Gastroesophageal sphincter (tissue), 4 donors: Measurements from ENCODE around the gene COL4A2. TPM values are rescaled to one million over a fixed set of nuclear protein-coding genes. Genes with fewer than 3 reads are reported as not detected.

ENCODE experiments used
- ATAC-seq: fragments of 150-250 bp; one replicate; pipeline ENCODE4 v1.9.1; 2016; ENCODE audit warnings: mild to moderate bottlenecking, moderate library complexity
- H3K27ac ChIP-seq, 4 donors: fragments of 200-600 bp; sonication (generic) in 3 of 4; 1 replicate in 3 of 4; 2 replicates in 1 of 4; pipeline ENCODE4 v1.5.1; 2016 to 2019
- H3K27me3 ChIP-seq: fragments of 200-600 bp; sonication (generic); one replicate; pipeline ENCODE4 v1.5.1; 2019
- H3K36me3 ChIP-seq, 2 donors: fragments of 200-600 bp; sonication (generic); one replicate each; pipeline ENCODE4 v1.5.1; 2019; ENCODE audit warnings: control low read depth in 1 of 2
- H3K4me1 ChIP-seq, 3 donors: fragments of 200-600 bp; sonication (generic); 1 replicate in 2 of 3; 2 replicates in 1 of 3; pipeline ENCODE4 v1.5.1; 2016 to 2019; ENCODE audit warnings: control low read depth in 2 of 3
- H3K4me3 ChIP-seq, 2 donors: fragments of 200-600 bp; sonication (generic); one replicate each; pipeline ENCODE4 v1.5.1; 2019; ENCODE audit warnings: mild to moderate bottlenecking in 1 of 2, moderate library complexity in 1 of 2
- H3K9me3 ChIP-seq, 3 donors: fragments of 200-600 bp; sonication (generic); one replicate each; pipeline ENCODE4 v1.5.1; 2017 to 2019; ENCODE audit warnings: control low read depth in 2 of 3
- EP300 ChIP-seq: sonication (generic); formaldehyde crosslinking; IDR thresholded peaks from one replicate; pipeline ENCODE4 v1.6.1; 2017; ENCODE audit warnings: antibody characterized with exemption, mild to moderate bottlenecking
- POLR2A ChIP-seq, 2 donors: fragments of 450-650 bp; IDR thresholded peaks; one replicate each; pipeline ENCODE4 v1.6.1; 2017; ENCODE audit warnings: antibody characterized with exemption in 2 of 2, mild to moderate bottlenecking in 2 of 2, moderate library complexity in 1 of 2
- POLR2AphosphoS5 ChIP-seq: sonication (generic); formaldehyde crosslinking; IDR thresholded peaks from one replicate; pipeline ENCODE4 v1.6.1; 2017; ENCODE audit warnings: antibody characterized with exemption
- WGBS, 2 donors: methylation state at CpG; one replicate each; pipeline ENCODE4 v1.1.5; 2018; ENCODE audit warnings: low coverage in 1 of 2; 5-methylcytosine and 5-hydroxymethylcytosine counted together
- total RNA-seq, 4 donors: library from RNA; depleted of rRNA; stranded (reverse); fragments of >200 nt; gene quantifications; one replicate each; pipeline ENCODE4 v1.1.0, GENCODE V29; 2016
- TF ChIP-seq, protein P1 (sequence below), 4 experiments: fragments of 200-600 bp in 2 of 4; fragments of 450-650 bp in 2 of 4; sonication (generic) in 1 of 4; IDR thresholded peaks; one replicate each; pipeline ENCODE4 v1.5.1; 2017 to 2019; ENCODE audit warnings: antibody characterized with exemption in 4 of 4, mild to moderate bottlenecking in 2 of 4, moderate library complexity in 2 of 4

Gene COL4A2
- total RNA-seq, 4 donors from 2014 or later = 478 to 945 (median 543) TPM

DNA sequence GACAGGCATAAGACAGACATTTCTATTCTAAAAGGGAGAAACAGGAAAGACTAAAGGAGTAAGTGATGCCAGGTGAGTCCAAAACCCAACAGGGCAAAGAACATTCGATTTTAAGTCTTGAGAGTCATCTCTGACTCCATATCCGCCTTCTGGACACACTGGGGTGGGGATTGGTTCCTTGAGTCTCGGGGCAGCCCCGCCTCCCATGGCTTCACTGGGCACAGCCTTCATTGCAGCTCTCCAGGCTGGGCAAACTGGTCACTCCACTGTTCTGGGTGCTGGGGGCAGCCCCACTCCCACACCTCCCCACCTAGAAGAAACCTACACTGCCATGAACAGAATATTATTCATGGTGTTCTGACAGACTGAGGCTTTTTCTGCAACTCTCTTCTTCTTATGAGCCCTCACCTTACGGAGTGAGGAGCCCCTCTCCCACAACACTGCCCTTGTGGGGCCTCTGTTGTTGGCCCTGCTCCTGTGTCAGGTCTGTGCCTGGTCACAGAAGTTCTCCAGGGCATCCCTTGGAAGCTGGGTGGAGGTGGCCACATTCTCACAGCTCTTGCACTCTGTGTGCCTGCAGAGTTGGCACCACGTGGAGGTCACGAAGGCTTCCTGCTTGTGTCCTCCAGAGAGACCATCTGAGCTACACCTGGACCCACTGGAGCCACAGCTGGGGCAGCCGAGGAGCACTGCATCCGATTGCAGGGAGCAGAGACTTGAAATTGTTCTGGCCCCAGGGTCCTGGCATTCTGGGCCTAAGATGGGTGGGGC lies 95.4 kb downstream of the COL4A2 start:
- H3K27ac ChIP-seq = peak overlapping the region; percentile 8 to 98 (median 86)

GRCh38 chr13:110403315-110403714 lies 96.2 kb downstream of the COL4A2 start:
- peaks cover 31 to 96% (median 51%) of the 10 kb centered on the region in 3 donors for H3K4me1 ChIP-seq
- H3K27ac ChIP-seq = peak overlapping the region in 3 of 4 donors; percentile 81 to 98 (median 90)
- H3K4me3 ChIP-seq = no peak overlapping the region
- H3K36me3 ChIP-seq = no peaks in the 10 kb centered on the region
- no peak for TF ChIP-seq EP300
- H3K27me3 ChIP-seq = no peaks in the 10 kb centered on the region
- no peaks in the 10 kb centered on the region for H3K9me3 ChIP-seq
- ATAC-seq = no peak
- WGBS, 2 donors = 88 to 100% methylated on average over 1 of the region's 1 CpG

More for the DNA sequence above, 95.4 kb downstream of the COL4A2 start:
- H3K4me1 ChIP-seq = peaks cover 35 to 96% (median 52%) of the 10 kb centered on the region in 3 donors
- H3K4me3 ChIP-seq = no peak overlapping the region
- no peak for ATAC-seq
- no peaks in the 10 kb centered on the region for H3K36me3 ChIP-seq
- WGBS, 2 donors = 80 to 100% methylated on average over 4 to 5 of the region's 9 CpGs
- H3K27me3 ChIP-seq = no peaks in the 10 kb centered on the region
- no peaks in the 10 kb centered on the region for H3K9me3 ChIP-seq
- TF ChIP-seq POLR2AphosphoS5 (no peak), EP300 (no peak), POLR2A (IDR thresholded peaks at IDR 0.05) (no peak)
- TF ChIP-seq, protein P1, sequence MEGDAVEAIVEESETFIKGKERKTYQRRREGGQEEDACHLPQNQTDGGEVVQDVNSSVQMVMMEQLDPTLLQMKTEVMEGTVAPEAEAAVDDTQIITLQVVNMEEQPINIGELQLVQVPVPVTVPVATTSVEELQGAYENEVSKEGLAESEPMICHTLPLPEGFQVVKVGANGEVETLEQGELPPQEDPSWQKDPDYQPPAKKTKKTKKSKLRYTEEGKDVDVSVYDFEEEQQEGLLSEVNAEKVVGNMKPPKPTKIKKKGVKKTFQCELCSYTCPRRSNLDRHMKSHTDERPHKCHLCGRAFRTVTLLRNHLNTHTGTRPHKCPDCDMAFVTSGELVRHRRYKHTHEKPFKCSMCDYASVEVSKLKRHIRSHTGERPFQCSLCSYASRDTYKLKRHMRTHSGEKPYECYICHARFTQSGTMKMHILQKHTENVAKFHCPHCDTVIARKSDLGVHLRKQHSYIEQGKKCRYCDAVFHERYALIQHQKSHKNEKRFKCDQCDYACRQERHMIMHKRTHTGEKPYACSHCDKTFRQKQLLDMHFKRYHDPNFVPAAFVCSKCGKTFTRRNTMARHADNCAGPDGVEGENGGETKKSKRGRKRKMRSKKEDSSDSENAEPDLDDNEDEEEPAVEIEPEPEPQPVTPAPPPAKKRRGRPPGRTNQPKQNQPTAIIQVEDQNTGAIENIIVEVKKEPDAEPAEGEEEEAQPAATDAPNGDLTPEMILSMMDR (IDR thresholded peaks at IDR 0.05) = no peak

DNA sequence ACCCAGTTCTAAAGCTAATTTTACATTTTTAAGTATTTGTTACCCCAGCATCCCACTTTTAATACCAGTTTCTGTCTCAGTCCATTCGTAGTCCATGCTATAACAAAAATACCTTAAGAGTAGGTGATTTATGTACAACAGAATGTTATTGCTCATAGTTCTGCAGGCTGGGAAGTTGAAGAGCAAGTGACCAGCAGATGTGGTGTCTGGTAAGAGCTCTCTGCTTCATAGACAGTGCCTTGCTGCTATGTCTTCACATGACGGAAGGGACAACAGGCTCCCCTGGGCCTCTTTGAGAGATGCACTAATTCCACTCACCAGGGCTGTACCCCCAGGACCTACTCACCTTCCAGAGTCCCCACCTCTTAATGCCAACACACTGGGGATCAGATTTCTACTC lies 96.6 kb downstream of the COL4A2 start:
- WGBS, 2 donors = 50 to 64% methylated on average over 2 of the region's 2 CpGs
- H3K4me1 ChIP-seq = peaks cover 27 to 95% (median 47%) of the 10 kb centered on the region in 3 donors
- H3K4me3 ChIP-seq = no peak overlapping the region
- H3K9me3 ChIP-seq = no peaks in the 10 kb centered on the region
- H3K27me3 ChIP-seq = no peaks in the 10 kb centered on the region
- ATAC-seq = no peak
- TF ChIP-seq EP300 (no peak), POLR2A (IDR thresholded peaks at IDR 0.05) (no peak), POLR2AphosphoS5 (no peak)
- TF ChIP-seq, protein P1 (IDR thresholded peaks at IDR 0.05) = no peak
- H3K27ac ChIP-seq = peak overlapping the region in 3 of 4 donors; percentile 81 to 98 (median 90)
- H3K36me3 ChIP-seq = no peaks in the 10 kb centered on the region

GRCh38 chr13:110404321-110404720 lies 97.2 kb downstream of the COL4A2 start:
- Histone ChIP-seq H3K4me1 (peaks cover 22 to 92% (median 42%) of the 10 kb centered on the region in 3 donors), H3K4me3 (no peak overlapping the region), H3K36me3 (no peaks in the 10 kb centered on the region), H3K9me3 (no peaks in the 10 kb centered on the region), H3K27ac (peak overlapping the region; percentile 49 to 98 (median 86)), H3K27me3 (no peaks in the 10 kb centered on the region)
- TF ChIP-seq, protein P1 (IDR thresholded peaks at IDR 0.05) = no peak
- TF ChIP-seq EP300 = no peak
- TF ChIP-seq POLR2A (IDR thresholded peaks at IDR 0.05) = no peak
- TF ChIP-seq POLR2AphosphoS5 = no peak
- 92 to 100% methylated on average over 2 of the region's 4 CpGs for WGBS, 2 donors
- no peak for ATAC-seq

DNA sequence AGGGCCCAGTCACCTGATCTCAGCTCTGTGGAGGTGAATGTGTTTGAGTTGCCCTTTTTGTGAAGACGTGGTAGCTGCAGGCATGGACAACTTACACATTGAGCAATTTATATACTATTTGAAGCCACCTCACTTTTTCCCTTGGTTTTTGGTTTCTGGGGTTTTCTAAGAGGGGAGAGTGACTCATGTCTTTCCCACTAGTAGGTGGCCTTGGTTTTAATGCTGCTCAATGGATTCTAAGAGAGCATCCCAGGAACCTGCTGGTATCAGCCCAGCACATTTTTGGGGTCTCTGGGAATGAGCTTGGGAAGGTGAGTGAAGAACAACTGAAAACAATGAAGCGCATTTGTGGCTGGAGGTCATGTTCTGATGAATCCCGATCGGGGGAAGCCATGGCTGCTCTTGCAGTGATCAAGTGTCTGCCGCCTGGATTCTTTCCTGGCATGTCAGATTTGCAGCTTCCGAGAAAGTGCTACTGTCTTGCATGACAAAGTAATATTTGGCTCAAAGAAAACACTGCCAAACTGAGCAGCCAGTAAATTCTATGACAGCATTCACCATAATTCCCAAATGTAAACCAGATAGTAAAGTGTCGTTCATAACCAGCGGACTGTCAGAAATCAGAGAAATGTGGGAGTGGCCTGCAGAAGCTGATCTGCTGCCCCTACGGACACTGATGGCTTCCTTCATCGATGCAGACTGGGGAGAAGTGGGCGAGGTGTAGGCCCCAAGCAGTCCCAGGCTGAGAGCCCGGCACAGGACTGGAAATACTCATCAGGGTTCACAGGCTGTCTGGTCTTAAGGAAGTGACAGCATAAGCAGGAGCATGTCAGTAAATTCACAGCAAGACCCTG lies 98.7 kb downstream of the COL4A2 start:
- H3K36me3 ChIP-seq = no peaks in the 10 kb centered on the region
- peak overlapping the region; percentile 58 to 98 (median 86) for H3K27ac ChIP-seq
- WGBS, 2 donors = 13 to 42% methylated on average over 7 to 12 of the region's 12 CpGs
- TF ChIP-seq POLR2A (IDR thresholded peaks at IDR 0.05) (no peak), POLR2AphosphoS5 (peak; percentile 83)
- H3K9me3 ChIP-seq = no peaks in the 10 kb centered on the region
- ATAC-seq = no peak
- no peaks in the 10 kb centered on the region for H3K27me3 ChIP-seq
- H3K4me1 ChIP-seq = peaks cover 18 to 92% (median 45%) of the 10 kb centered on the region in 3 donors
- H3K4me3 ChIP-seq = no peak overlapping the region
